Amygdala (tissue), 56 donors: ENCODE measurements around the gene NPIPB8.
"Not testable (repeated sequence)": the region's sequence is repeated elsewhere in the genome, so short reads cannot be mapped to it uniquely, and the experiment has no call there.

ENCODE experiments used
- DNase-seq, 56 donors: peaks; one replicate each; lab custom pipeline; 2025; lab: John Stamatoyannopoulos, UW

Gene NPIPB8

GRCh38 chr16:28606291-28607115 lies 31.4 kb upstream of the NPIPB8 start:
- DNase-seq = no peak

- no peak for DNase-seq
Measured at GRCh38 chr16:28607116-28607623, 30.7 kb upstream of the NPIPB8 start.

- DNase-seq = not testable (repeated sequence)
Measured at GRCh38 chr16:28607681-28608495, 30.0 kb upstream of the NPIPB8 start.

GRCh38 chr16:28608496-28608808 lies 29.4 kb upstream of the NPIPB8 start:
- DNase-seq = not testable (repeated sequence)

- peak in 9 of 56 donors; percentile 4 to 43 (median 16) for DNase-seq
Measured at GRCh38 chr16:28608867-28609596, 28.8 kb upstream of the NPIPB8 start.

GRCh38 chr16:28609631-28610594 lies 28.0 kb upstream of the NPIPB8 start, which contains the start of gene SULT1A1:
Gene SULT1A1, minus strand, starts transcription at chr16:28610044. Its CDS starts 1,189 bp downstream, at chr16:28608855.
- peak in 1 of 56 donors; percentile 7 for DNase-seq

GRCh38 chr16:28610595-28611191 lies 27.2 kb upstream of the NPIPB8 start:
- DNase-seq = no peak

GRCh38 chr16:28612359-28613280 lies 25.2 kb upstream of the NPIPB8 start:
- not testable (repeated sequence) for DNase-seq

GRCh38 chr16:28613912-28614311 lies 24.0 kb upstream of the NPIPB8 start:
- DNase-seq = not testable (repeated sequence)

- not testable (repeated sequence) for DNase-seq
Measured at GRCh38 chr16:28614561-28614960, 23.3 kb upstream of the NPIPB8 start.

GRCh38 chr16:28615486-28616223 lies 22.2 kb upstream of the NPIPB8 start:
- peak in 16 of 56 donors; percentile 2 to 59 (median 36) for DNase-seq

GRCh38 chr16:28616224-28616577 lies 21.7 kb upstream of the NPIPB8 start:
- DNase-seq = not testable (repeated sequence)

- no peak for DNase-seq
Measured at GRCh38 chr16:28616636-28617035, 21.2 kb upstream of the NPIPB8 start.

GRCh38 chr16:28617874-28618273 lies 20.0 kb upstream of the NPIPB8 start:
- no peak for DNase-seq

- DNase-seq = not testable (repeated sequence)
Measured at GRCh38 chr16:28620316-28620715, 17.5 kb upstream of the NPIPB8 start.

- DNase-seq = no peak
Measured at GRCh38 chr16:28621481-28622155, 16.2 kb upstream of the NPIPB8 start.
